ENCODE data around the gene TBC1D22A. TPM values are rescaled to one million over a fixed set of nuclear protein-coding genes. Genes with fewer than 3 reads are reported as not detected.
A peak's percentile ranks its signal among the peaks of the same experiment; 100 is the strongest.

TBC1D22A gene
- total RNA-seq, 1 donor = 17.7 TPM

- no peak overlapping the region for H3K4me2 ChIP-seq (ENCODE audit: insufficient read depth, low read length)
- H4K20me1 ChIP-seq (ENCODE audit: insufficient read depth, low read length) = peaks cover 4% of the 10 kb centered on the region
- H3K27ac ChIP-seq (ENCODE audit: low read depth, low read length) = no peak overlapping the region
- H3K4me1 ChIP-seq (ENCODE audit: insufficient read depth, low read length) = no peaks in the 10 kb centered on the region
- no peaks in the 10 kb centered on the region for H3K9me3 ChIP-seq (ENCODE audit: low read depth, low read length)
- H2AFZ ChIP-seq (ENCODE audit: low read length) = no peak overlapping the region
- no peaks in the 10 kb centered on the region for H3K27me3 ChIP-seq (ENCODE audit: insufficient read depth, low read length)
- peak; percentile 34 for DNase-seq (ENCODE audit: insufficient read length, low spot score, missing footprints)
- no peaks in the 10 kb centered on the region for H3K79me2 ChIP-seq (ENCODE audit: insufficient read depth, low read length)
- H3K36me3 ChIP-seq (ENCODE audit: insufficient read depth, low read length) = no peaks in the 10 kb centered on the region
- TF ChIP-seq CTCF (IDR thresholded peaks at IDR 0.05; ENCODE audit: extremely low read depth, low read depth, low read length) = no peak
- no peak overlapping the region for H3K4me3 ChIP-seq (ENCODE audit: insufficient read depth, low read length)
These were observed 195.7 kb downstream of the TBC1D22A start for GRCh38 chr22:46958191-46958590.

GRCh38 chr22:46958658-46959057 lies 196.2 kb downstream of the TBC1D22A start:
- Histone ChIP-seq H4K20me1 (ENCODE audit: insufficient read depth, low read length) (peaks cover 4% of the 10 kb centered on the region), H2AFZ (ENCODE audit: low read length) (no peak overlapping the region), H3K36me3 (ENCODE audit: insufficient read depth, low read length) (no peaks in the 10 kb centered on the region), H3K4me2 (ENCODE audit: insufficient read depth, low read length) (no peak overlapping the region), H3K4me1 (ENCODE audit: insufficient read depth, low read length) (no peaks in the 10 kb centered on the region), H3K79me2 (ENCODE audit: insufficient read depth, low read length) (no peaks in the 10 kb centered on the region), H3K4me3 (ENCODE audit: insufficient read depth, low read length) (no peak overlapping the region), H3K9me3 (ENCODE audit: low read depth, low read length) (no peaks in the 10 kb centered on the region), H3K27ac (ENCODE audit: low read depth, low read length) (no peak overlapping the region), H3K27me3 (ENCODE audit: insufficient read depth, low read length) (no peaks in the 10 kb centered on the region)
- no peak for TF ChIP-seq CTCF (IDR thresholded peaks at IDR 0.05; ENCODE audit: extremely low read depth, low read depth, low read length)
- peak; percentile 4 for DNase-seq (ENCODE audit: insufficient read length, low spot score, missing footprints)

GRCh38 chr22:46959369-46959768 lies 196.9 kb downstream of the TBC1D22A start:
- DNase-seq (ENCODE audit: insufficient read length, low spot score, missing footprints) = peak; percentile 81
- TF ChIP-seq CTCF (IDR thresholded peaks at IDR 0.05; ENCODE audit: extremely low read depth, low read depth, low read length) = no peak
- H3K4me1 ChIP-seq (ENCODE audit: insufficient read depth, low read length) = no peaks in the 10 kb centered on the region
- no peak overlapping the region for H3K4me2 ChIP-seq (ENCODE audit: insufficient read depth, low read length)
- H2AFZ ChIP-seq (ENCODE audit: low read length) = no peak overlapping the region
- H3K27ac ChIP-seq (ENCODE audit: low read depth, low read length) = no peak overlapping the region
- no peaks in the 10 kb centered on the region for H3K27me3 ChIP-seq (ENCODE audit: insufficient read depth, low read length)
- no peaks in the 10 kb centered on the region for H3K36me3 ChIP-seq (ENCODE audit: insufficient read depth, low read length)
- no peak overlapping the region for H3K4me3 ChIP-seq (ENCODE audit: insufficient read depth, low read length)
- H3K79me2 ChIP-seq (ENCODE audit: insufficient read depth, low read length) = no peaks in the 10 kb centered on the region
- no peaks in the 10 kb centered on the region for H3K9me3 ChIP-seq (ENCODE audit: low read depth, low read length)
- no peaks in the 10 kb centered on the region for H4K20me1 ChIP-seq (ENCODE audit: insufficient read depth, low read length)

- H3K9me3 ChIP-seq (ENCODE audit: low read depth, low read length) = no peaks in the 10 kb centered on the region
- no peak for TF ChIP-seq CTCF (IDR thresholded peaks at IDR 0.05; ENCODE audit: extremely low read depth, low read depth, low read length)
- H3K36me3 ChIP-seq (ENCODE audit: insufficient read depth, low read length) = no peaks in the 10 kb centered on the region
- H3K4me3 ChIP-seq (ENCODE audit: insufficient read depth, low read length) = no peak overlapping the region
- H3K4me1 ChIP-seq (ENCODE audit: insufficient read depth, low read length) = no peaks in the 10 kb centered on the region
- H3K4me2 ChIP-seq (ENCODE audit: insufficient read depth, low read length) = no peak overlapping the region
- H3K79me2 ChIP-seq (ENCODE audit: insufficient read depth, low read length) = no peaks in the 10 kb centered on the region
- no peak overlapping the region for H2AFZ ChIP-seq (ENCODE audit: low read length)
- H4K20me1 ChIP-seq (ENCODE audit: insufficient read depth, low read length) = peaks cover 10% of the 10 kb centered on the region
- DNase-seq (ENCODE audit: insufficient read length, low spot score, missing footprints) = peak; percentile 62
- H3K27ac ChIP-seq (ENCODE audit: low read depth, low read length) = no peak overlapping the region
- no peaks in the 10 kb centered on the region for H3K27me3 ChIP-seq (ENCODE audit: insufficient read depth, low read length)
These were observed 199.3 kb downstream of the TBC1D22A start for GRCh38 chr22:46961591-46962295.

Data from osteoblast (primary cell).